Hepatocyte (in vitro differentiated cells): Measurements from ENCODE around the gene NSUN4. TPM values are rescaled to one million over a fixed set of nuclear protein-coding genes. Genes with fewer than 3 reads are reported as not detected.

Source experiments
- DNase-seq: peaks from one replicate; pipeline ENCODE4 v3.0.0-alpha.2; 2016; ENCODE audit warnings: low spot score
- H2AFZ ChIP-seq: fragments of 200-600 bp; sonication (generic); 2 replicates; pipeline ENCODE4 v1.6.0; 2016; ENCODE audit warnings: antibody characterized with exemption, mild to moderate bottlenecking
- H3K27ac ChIP-seq: fragments of 200-600 bp; sonication (generic); 2 replicates; pipeline ENCODE4 v1.5.1; 2016; ENCODE audit warnings: mild to moderate bottlenecking
- H3K27me3 ChIP-seq: fragments of 200-600 bp; sonication (generic); 2 replicates; pipeline ENCODE4 v1.6.1; 2016
- H3K36me3 ChIP-seq: fragments of 200-600 bp; sonication (generic); replicated peaks from 2 replicates; pipeline ENCODE4 v1.5.1; 2016; ENCODE audit warnings: low read depth; ENCODE audit not compliant: insufficient read depth
- H3K4me1 ChIP-seq: fragments of 200-600 bp; sonication (generic); 2 replicates; pipeline ENCODE4 v1.5.1; 2016; ENCODE audit warnings: mild to moderate bottlenecking, moderate library complexity; ENCODE audit not compliant: insufficient read depth
- H3K4me2 ChIP-seq: fragments of 200-600 bp; sonication (generic); 2 replicates; pipeline ENCODE4 v1.6.0; 2016
- H3K4me3 ChIP-seq: fragments of 200-600 bp; sonication (generic); 2 replicates; pipeline ENCODE4 v1.5.1; 2016; ENCODE audit warnings: mild to moderate bottlenecking
- H3K79me2 ChIP-seq: fragments of 200-600 bp; sonication (generic); 2 replicates; pipeline ENCODE4 v1.6.0; 2017; ENCODE audit warnings: mild to moderate bottlenecking
- H3K9me2 ChIP-seq: fragments of 200-600 bp; sonication (generic); replicated peaks from 2 replicates; pipeline ENCODE4 v1.6.0; 2017; ENCODE audit warnings: mild to moderate bottlenecking; ENCODE audit not compliant: insufficient read depth
- H3K9me3 ChIP-seq: fragments of 200-600 bp; sonication (generic); 2 replicates; pipeline ENCODE4 v1.5.1; 2016; ENCODE audit warnings: low read depth, mild to moderate bottlenecking
- H4K20me1 ChIP-seq: fragments of 200-600 bp; sonication (generic); 2 replicates; pipeline ENCODE4 v1.6.0; 2016; ENCODE audit warnings: mild to moderate bottlenecking; ENCODE audit not compliant: insufficient read depth, poor library complexity, severe bottlenecking
- CTCF ChIP-seq: fragments of 200-600 bp; sonication (generic); IDR thresholded peaks from 2 replicates; pipeline ENCODE4 v1.5.1; 2016; ENCODE audit warnings: antibody characterized with exemption, mild to moderate bottlenecking; ENCODE audit not compliant: poor library complexity
- EZH2 ChIP-seq: fragments of 200-600 bp; sonication (generic); IDR thresholded peaks from 2 replicates; pipeline ENCODE4 v1.6.1; 2016; ENCODE audit warnings: antibody characterized with exemption, mild to moderate bottlenecking, borderline replicate concordance
- EZH2phosphoT487 ChIP-seq: fragments of 200-600 bp; sonication (generic); IDR thresholded peaks from one replicate; pipeline ENCODE4 v1.6.1; 2018; ENCODE audit warnings: antibody characterized with exemption, mild to moderate bottlenecking, low read depth, moderate library complexity; ENCODE audit not compliant: unreplicated experiment, severe bottlenecking
- WGBS: methylation state at CpG from one replicate; pipeline ENCODE4 v1.1.6; 2016; ENCODE audit warnings: low lambda C conversion rate; ENCODE audit errors: missing lambda C conversion rate; 5-methylcytosine and 5-hydroxymethylcytosine counted together
- polyA plus RNA-seq: library from polyadenylated mRNA; unstranded; fragments of >200 nt; fragmentation: Nextera tagmentation; extraction: Ambion mirVana; gene quantifications from 2 replicates; pipeline ENCODE4 v1.2.1, GENCODE V29; 2016
- total RNA-seq: library from RNA; depleted of rRNA; stranded (reverse); fragments of >200 nt; gene quantifications from 2 replicates; pipeline ENCODE4 v1.2.3, GENCODE V29; 2014

NSUN4 gene
- total and polyA plus RNA-seq, 2 experiments from 2014 or later: 20.5 to 21.2 TPM

DNA sequence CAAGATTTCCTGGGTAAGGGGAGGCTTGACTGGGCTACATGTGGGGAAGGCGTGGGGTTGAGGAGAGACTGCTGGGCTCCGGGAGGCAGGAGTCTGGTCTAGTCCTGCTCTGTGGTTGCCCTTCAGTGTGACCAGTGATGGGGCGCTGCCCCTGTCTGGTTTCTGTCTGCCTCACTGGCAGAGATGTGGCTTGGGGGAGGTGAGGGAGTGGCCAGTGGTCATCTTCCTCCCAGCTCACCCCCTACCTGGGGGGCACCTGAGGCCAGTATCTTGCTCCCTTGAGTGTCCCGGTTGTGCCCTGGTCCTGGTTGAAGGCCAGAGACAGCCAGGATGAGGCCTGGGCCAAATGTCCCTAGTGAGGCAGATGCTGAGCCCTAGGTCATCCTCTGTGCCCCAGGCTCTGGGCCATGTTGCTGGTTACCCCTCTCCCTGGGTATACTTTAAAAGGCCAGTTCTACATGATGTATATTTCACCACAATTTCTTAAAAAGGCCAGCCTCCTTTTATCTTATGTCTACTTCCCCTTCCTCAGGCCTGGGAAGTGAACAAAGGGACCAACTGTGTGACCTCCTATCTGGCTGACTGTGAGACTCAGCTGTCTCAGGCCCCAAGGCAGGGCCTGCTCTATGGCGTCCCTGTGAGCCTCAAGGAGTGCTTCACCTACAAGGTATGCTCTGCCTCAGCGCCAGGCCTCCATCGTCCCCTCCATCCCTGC lies 64.0 kb downstream of the NSUN4 start:
- 92% methylated on average over 7 of the region's 7 CpGs for WGBS
- no peaks in the 10 kb centered on the region for H3K36me3 ChIP-seq
- no peaks in the 10 kb centered on the region for H3K9me2 ChIP-seq
- H3K9me3 ChIP-seq: no peaks in the 10 kb centered on the region
- H3K4me2 ChIP-seq: no peak overlapping the region
- peaks cover 13% of the 10 kb centered on the region for H3K4me1 ChIP-seq
- no peaks in the 10 kb centered on the region for H3K27me3 ChIP-seq
- no peaks in the 10 kb centered on the region for H4K20me1 ChIP-seq
- TF ChIP-seq EZH2phosphoT487: no peak
- TF ChIP-seq CTCF: no peak
- TF ChIP-seq EZH2: no peak
- H3K79me2 ChIP-seq: peaks cover 20% of the 10 kb centered on the region
- no peak for DNase-seq
- H3K4me3 ChIP-seq: no peak overlapping the region
- H3K27ac ChIP-seq: no peak overlapping the region
- H2AFZ ChIP-seq: no peak overlapping the region

DNA sequence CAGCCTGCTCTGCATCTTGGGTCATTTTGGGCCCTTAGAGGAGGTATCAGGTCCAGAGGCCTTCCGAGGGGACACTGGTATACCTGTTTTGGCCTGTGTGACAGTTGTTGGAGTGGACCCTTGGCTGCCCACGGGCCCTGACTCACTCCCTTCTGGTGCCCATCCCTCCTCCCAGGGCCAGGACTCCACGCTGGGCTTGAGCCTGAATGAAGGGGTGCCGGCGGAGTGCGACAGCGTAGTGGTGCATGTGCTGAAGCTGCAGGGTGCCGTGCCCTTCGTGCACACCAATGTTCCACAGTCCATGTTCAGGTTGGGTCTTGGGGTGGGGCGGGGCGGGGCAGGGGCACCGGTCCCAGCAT lies 64.6 kb downstream of the NSUN4 start:
- peaks cover 13% of the 10 kb centered on the region for H3K4me1 ChIP-seq
- H4K20me1 ChIP-seq: no peaks in the 10 kb centered on the region
- no peak overlapping the region for H2AFZ ChIP-seq
- no peaks in the 10 kb centered on the region for H3K9me2 ChIP-seq
- no peak for DNase-seq
- 97% methylated on average over 10 of the region's 12 CpGs for WGBS
- no peak overlapping the region for H3K4me2 ChIP-seq
- no peaks in the 10 kb centered on the region for H3K9me3 ChIP-seq
- TF ChIP-seq EZH2phosphoT487: no peak
- TF ChIP-seq EZH2: no peak
- TF ChIP-seq CTCF: no peak
- no peaks in the 10 kb centered on the region for H3K27me3 ChIP-seq
- H3K4me3 ChIP-seq: no peak overlapping the region
- H3K36me3 ChIP-seq: no peaks in the 10 kb centered on the region
- H3K27ac ChIP-seq: no peak overlapping the region
- H3K79me2 ChIP-seq: peaks cover 15% of the 10 kb centered on the region

- H3K9me3 ChIP-seq: no peaks in the 10 kb centered on the region
- H3K79me2 ChIP-seq: peaks cover 11% of the 10 kb centered on the region
- H3K27ac ChIP-seq: no peak overlapping the region
- DNase-seq: no peak
- H3K9me2 ChIP-seq: no peaks in the 10 kb centered on the region
- H3K27me3 ChIP-seq: no peaks in the 10 kb centered on the region
- no peaks in the 10 kb centered on the region for H3K36me3 ChIP-seq
- H3K4me1 ChIP-seq: peaks cover 13% of the 10 kb centered on the region
- H3K4me3 ChIP-seq: no peak overlapping the region
- TF ChIP-seq EZH2: no peak
- TF ChIP-seq EZH2phosphoT487: no peak
- TF ChIP-seq CTCF: no peak
- WGBS: 94% methylated on average over 16 of the region's 17 CpGs
- H2AFZ ChIP-seq: no peak overlapping the region
- no peak overlapping the region for H3K4me2 ChIP-seq
- no peaks in the 10 kb centered on the region for H4K20me1 ChIP-seq
Observed at GRCh38 chr1:46405724-46406123, 65.1 kb downstream of the NSUN4 start.
